HCT116 (cell line): ENCODE results near the gene ARSB. TPM values are rescaled to one million over a fixed set of nuclear protein-coding genes. Genes with fewer than 3 reads are reported as not detected.

Source experiments
- ATAC-seq: fragments of 200-7000 bp; cut with Tn5 transposase; 2 replicates; pipeline ENCODE4 v1.9.1; 2020; ENCODE audit warnings: mild to moderate bottlenecking, moderate library complexity
- BruUV-seq: library from RNA; stranded (reverse); fragments of 400-500 nt; replicated peaks from 2 replicates; lab custom pipeline; 2021; lab: Mats Ljungman, UMichigan
- CTCF ChIA-PET: fragments of 300-600 bp; sonication (Branson Sonifier 250); formaldehyde crosslinking; loops from one replicate; lab custom pipeline; 2021; ENCODE audit warnings: antibody characterized with exemption; lab: Charles Lee
- POLR2A ChIA-PET: fragments of 300-600, 350-600 bp; sonication (Branson Sonifier 250); formaldehyde crosslinking; loops from one replicate; lab custom pipeline; 2021; ENCODE audit warnings: antibody characterized with exemption; lab: Charles Lee
- RAD21 ChIA-PET, 2 experiments: fragments of 300-600 bp; sonication (Branson Sonifier 250); formaldehyde crosslinking; loops; one replicate each; lab custom pipeline; 2023; ENCODE audit warnings: low total read pairs in 2 of 2; ENCODE audit not compliant: uncharacterized antibody in 2 of 2, unreplicated experiment in 2 of 2, low non-redundant PET in 1 of 2; lab: Charles Lee
- DNase-seq: peaks from one replicate; pipeline ENCODE4 v3.0.0-alpha.2; 2010; ENCODE audit warnings: low read depth, low spot score
- H2AFZ ChIP-seq: fragments of 200-600 bp; shearing (Covaris generic), sonication (generic); 2 replicates; pipeline ENCODE4 v1.6.1; 2017; ENCODE audit warnings: low read depth, mixed run types, mixed read lengths, antibody characterized with exemption, low read length; ENCODE audit not compliant: poor library complexity, severe bottlenecking
- H3K27ac ChIP-seq: 2 replicates; pipeline ENCODE4 v1.5.1; 2012; ENCODE audit warnings: low read depth, low read length
- H3K27me3 ChIP-seq: fragments of 200-600 bp; sonication (generic); 2 replicates; pipeline ENCODE4 v1.6.1; 2016; ENCODE audit warnings: mixed run types, low read length, mixed read lengths; ENCODE audit not compliant: insufficient read depth
- H3K36me3 ChIP-seq, 2 experiments: fragments of 200-500 bp in 1 of 2; fragments of 200-600 bp in 1 of 2; sonication (Bioruptor generic) in 1 of 2; sonication (generic) in 1 of 2; 2 replicates each; pipeline versions ENCODE4 v1.5.1 to v1.6.1; 2014 to 2016; ENCODE audit warnings: low read length in 2 of 2, inconsistent platforms in 1 of 2, mixed read lengths in 1 of 2, mixed run types in 1 of 2; ENCODE audit not compliant: insufficient read depth in 2 of 2, control insufficient read depth in 1 of 2
- H3K4me1 ChIP-seq, 2 experiments: fragments of 200-600 bp in 1 of 2; sonication (generic) in 1 of 2; 2 replicates each; pipeline versions ENCODE4 v1.5.1 to v1.6.1; 2012 to 2017; ENCODE audit warnings: low read length in 2 of 2, inconsistent platforms in 1 of 2, mild to moderate bottlenecking in 1 of 2, mixed read lengths in 1 of 2, mixed run types in 1 of 2, moderate library complexity in 1 of 2; ENCODE audit not compliant: insufficient read depth in 2 of 2, control insufficient read depth in 1 of 2
- H3K4me2 ChIP-seq: fragments of 200-600 bp; sonication (generic); 2 replicates; pipeline ENCODE4 v1.6.1; 2017; ENCODE audit warnings: mixed run types, low read length, mixed read lengths
- H3K4me3 ChIP-seq, 2 experiments: fragments of 200-600 bp in 1 of 2; sonication (generic) in 1 of 2; replicated peaks in 1 of 2; 2 replicates each; pipeline ENCODE4 v1.5.1; 2011 to 2016; ENCODE audit warnings: low read length in 2 of 2, control low read depth in 1 of 2, low read depth in 1 of 2, mild to moderate bottlenecking in 1 of 2, mixed read lengths in 1 of 2, mixed run types in 1 of 2
- H3K79me2 ChIP-seq: fragments of 200-600 bp; sonication (generic); 2 replicates; pipeline ENCODE4 v1.6.1; 2017; ENCODE audit warnings: mild to moderate bottlenecking, mixed run types, low read length, moderate library complexity, mixed read lengths; ENCODE audit not compliant: insufficient read depth
- H3K9ac ChIP-seq: fragments of 200-600 bp; sonication (generic); 2 replicates; pipeline ENCODE4 v1.6.1; 2016; ENCODE audit warnings: low read length, mixed read lengths
- H3K9me2 ChIP-seq: fragments of 200-600 bp; sonication (generic), shearing (Covaris generic); 2 replicates; pipeline ENCODE4 v1.6.1; 2017; ENCODE audit warnings: mixed run types, mild to moderate bottlenecking, moderate library complexity; ENCODE audit not compliant: insufficient read depth
- H3K9me3 ChIP-seq, 2 experiments: fragments of 200-500 bp in 1 of 2; fragments of 200-600 bp in 1 of 2; sonication (Bioruptor generic) in 1 of 2; sonication (generic) in 1 of 2; 2 replicates each; pipeline ENCODE4 v1.6.1; 2014 to 2017; ENCODE audit warnings: low read length in 2 of 2, mixed read lengths in 2 of 2, inconsistent platforms in 1 of 2, low read depth in 1 of 2, mild to moderate bottlenecking in 1 of 2, mixed run types in 1 of 2, moderate library complexity in 1 of 2; ENCODE audit not compliant: control insufficient read depth in 1 of 2, insufficient read depth in 1 of 2
- H4K20me1 ChIP-seq: fragments of 200-600 bp; sonication (generic), shearing (Covaris generic); 2 replicates; pipeline ENCODE4 v1.6.1; 2017; ENCODE audit warnings: mixed run types, mild to moderate bottlenecking, moderate library complexity; ENCODE audit not compliant: insufficient read depth
- CEBPB ChIP-seq: IDR thresholded peaks from 2 replicates; pipeline ENCODE4 v1.6.1; 2012; ENCODE audit warnings: low read depth
- EGR1 ChIP-seq: IDR thresholded peaks from 2 replicates; pipeline ENCODE4 v1.6.1; 2012; ENCODE audit warnings: low read depth
- ELF1 ChIP-seq: IDR thresholded peaks from 2 replicates; pipeline ENCODE4 v1.6.1; 2012; ENCODE audit warnings: low read depth, borderline replicate concordance
- EZH2phosphoT487 ChIP-seq: fragments of 200-600 bp; IDR thresholded peaks from 2 replicates; pipeline ENCODE4 v1.6.1; 2018; ENCODE audit warnings: antibody characterized with exemption, borderline replicate concordance
- JUND ChIP-seq: IDR thresholded peaks from 2 replicates; pipeline ENCODE4 v1.6.1; 2012
- POLR2A ChIP-seq: IDR thresholded peaks from 2 replicates; pipeline ENCODE4 v1.7.0; 2011; ENCODE audit warnings: borderline replicate concordance; ENCODE audit not compliant: insufficient read depth, insufficient read length; ENCODE audit errors: extremely low read depth
- POLR2AphosphoS5 ChIP-seq: IDR thresholded peaks from 2 replicates; pipeline ENCODE4 v1.6.1; 2011; ENCODE audit warnings: mild to moderate bottlenecking, low read depth, low read length, moderate library complexity
- SRF ChIP-seq: IDR thresholded peaks from 2 replicates; pipeline ENCODE4 v1.6.1; 2012; ENCODE audit warnings: low read depth
- TCF7L2 ChIP-seq: IDR thresholded peaks from 2 replicates; pipeline ENCODE4 v1.7.0; 2011; ENCODE audit warnings: borderline replicate concordance, inconsistent platforms; ENCODE audit not compliant: insufficient read depth, insufficient read length; ENCODE audit errors: extremely low read depth
- ZNF274 ChIP-seq: fragments of 200-500 bp; sonication (Bioruptor generic); IDR thresholded peaks from 2 replicates; pipeline ENCODE4 v1.6.1; 2014; ENCODE audit warnings: mild to moderate bottlenecking, low read depth, low read length, inconsistent platforms
- intact Hi-C: fragments of 100-400 bp; cut with micrococcal nuclease; formaldehyde crosslinking; loops from 2 replicates; pipeline ENCODE4 v1.10.0; 2022
- total RNA-seq: library from RNA; stranded (reverse); gene quantifications from one replicate; pipeline ENCODE4 v1.2.1, GENCODE V29; 2021; ENCODE audit not compliant: unreplicated experiment
- TF ChIP-seq, protein P1 (sequence below), 3 experiments: fragments of 200-600 bp in 1 of 3; sonication (generic) in 1 of 3; IDR thresholded peaks in 2 of 3; conservative IDR thresholded peaks in 1 of 3; 2 replicates each; pipeline ENCODE4 v1.5.1; 2012 to 2017; ENCODE audit warnings: low read depth in 2 of 3, low read length in 2 of 3, antibody characterized with exemption in 1 of 3, borderline replicate concordance in 1 of 3, control low read depth in 1 of 3, mild to moderate bottlenecking in 1 of 3, mixed read lengths in 1 of 3, mixed run types in 1 of 3, moderate library complexity in 1 of 3; ENCODE audit not compliant: insufficient read depth in 1 of 3
- TF ChIP-seq, protein P2 (sequence below): IDR thresholded peaks from 2 replicates; pipeline ENCODE4 v1.6.1; 2011; ENCODE audit warnings: mild to moderate bottlenecking, low read length, moderate library complexity; ENCODE audit not compliant: insufficient replicate concordance; ENCODE audit errors: extremely low read depth

Gene ARSB
- total RNA-seq, 1 experiment from 2014 or later = 4.8 TPM

DNA sequence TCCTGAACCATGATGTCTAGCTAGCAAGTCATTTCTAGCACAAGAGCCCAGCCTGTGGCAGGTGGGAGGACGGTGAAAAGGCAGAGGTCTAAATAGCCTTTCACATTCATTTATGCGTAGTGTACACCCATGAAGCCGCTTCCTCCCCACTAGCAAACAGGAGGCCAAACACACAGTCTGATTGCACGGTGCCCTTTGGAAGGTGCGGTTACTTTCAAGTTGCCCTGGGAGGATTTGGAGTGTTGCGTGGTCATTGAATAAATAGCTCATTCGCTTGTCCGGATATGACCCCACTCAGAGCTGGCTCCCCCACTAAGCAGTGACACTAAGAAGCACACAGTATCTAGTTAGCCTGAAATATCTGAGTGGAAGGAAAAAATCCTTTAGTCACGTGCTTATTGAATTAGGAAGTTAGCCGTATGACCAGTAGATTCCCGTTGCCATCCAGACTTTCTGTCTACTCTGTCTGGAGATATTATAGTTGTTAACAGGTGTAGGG lies 664 bp upstream of the ARSB start:
- no peaks in the 10 kb centered on the region for H3K79me2 ChIP-seq
- peak overlapping the region; percentile 90; the same call in 1 of the 2 replicates for H3K27ac ChIP-seq
- peak overlapping the region; percentile 64 for H3K9ac ChIP-seq
- H3K4me2 ChIP-seq = peak overlapping the region; percentile 94
- no peaks in the 10 kb centered on the region for H3K36me3 ChIP-seq
- TSS peak; percentile 56 for BruUV-seq
- H3K9me3 ChIP-seq = no peaks in the 10 kb centered on the region
- peak overlapping the region; percentile 48 to 66 for H3K4me3 ChIP-seq
- intact Hi-C loops = loop anchor here (2.0 kb wide), 1 partner anchor 147 kb away; no protein-coding TSS in a partner anchor
- H3K27me3 ChIP-seq = no peaks in the 10 kb centered on the region
- ChIA-PET CTCF (interaction anchor here (1.0 to 3.7 kb wide), 3 partner anchors 33 to 86 kb away, joined by 3 to 17 read pairs (median 4); no protein-coding TSS in a partner anchor), POLR2A (interaction anchor here (0.6 kb wide), 1 partner anchor 204 kb away, joined by 6 read pairs; no protein-coding TSS in a partner anchor), RAD21 (no interaction called here)
- TF ChIP-seq TCF7L2 (peak; percentile 66), ELF1 (no peak)
- peak overlapping the region; percentile 70 for H2AFZ ChIP-seq
- ATAC-seq = peak; percentile 13; the same call in 1 of the 2 replicates
- peaks cover 13 to 29% of the 10 kb centered on the region in 2 experiments for H3K4me1 ChIP-seq
- no peaks in the 10 kb centered on the region for H4K20me1 ChIP-seq
- no peaks in the 10 kb centered on the region for H3K9me2 ChIP-seq
- DNase-seq = no peak

DNA sequence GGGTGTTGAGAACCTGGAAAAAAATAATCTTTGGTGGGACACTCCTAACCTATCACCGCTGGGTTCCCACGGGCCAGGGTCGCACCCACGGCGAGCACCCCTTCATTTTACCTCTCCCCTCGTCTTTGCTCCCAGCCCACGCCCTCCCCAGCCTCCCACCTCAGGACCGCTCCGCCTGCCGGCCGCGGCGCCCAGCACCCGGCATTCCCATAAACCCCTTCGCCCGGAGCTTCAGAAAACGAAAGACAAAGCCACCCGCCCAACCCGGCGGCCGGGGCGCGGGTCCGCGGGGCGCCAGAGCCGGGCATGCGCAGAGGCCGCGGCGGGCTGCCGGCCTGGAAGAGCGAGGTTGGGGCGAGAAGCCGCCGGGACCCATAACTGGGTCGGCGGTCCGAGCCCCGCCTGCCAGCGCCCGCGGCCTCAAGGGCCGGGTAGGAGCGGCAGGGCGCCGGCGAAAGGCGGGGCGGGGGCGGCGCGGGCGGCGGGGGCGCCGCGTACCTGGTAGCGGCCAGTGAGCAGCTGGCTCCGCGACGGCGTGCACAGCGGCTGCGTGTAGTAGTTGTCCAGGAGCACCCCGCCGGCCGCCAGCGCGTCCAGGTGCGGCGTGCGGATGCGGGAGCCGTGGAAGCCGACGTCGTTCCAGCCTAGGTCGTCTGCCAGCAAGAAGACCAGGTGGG lies 533 bp downstream of the ARSB start:
- Histone ChIP-seq H2AFZ (peak overlapping the region; percentile 96), H3K79me2 (no peaks in the 10 kb centered on the region), H3K9me3 (no peaks in the 10 kb centered on the region), H3K4me3 (peak overlapping the region; percentile 48 to 66), H3K27me3 (no peaks in the 10 kb centered on the region), H3K4me1 (peaks cover 16 to 37% of the 10 kb centered on the region in 2 experiments), H3K9ac (peak overlapping the region; percentile 64), H3K27ac (peak overlapping the region; percentile 90), H3K9me2 (no peaks in the 10 kb centered on the region), H4K20me1 (no peaks in the 10 kb centered on the region), H3K4me2 (peak overlapping the region; percentile 94), H3K36me3 (no peaks in the 10 kb centered on the region)
- intact Hi-C loops = loop anchor here (2.0 kb wide), 1 partner anchor 148 kb away; no protein-coding TSS in a partner anchor
- no TSS peak for BruUV-seq
- ChIA-PET CTCF (interaction anchor here (0.9 to 3.7 kb wide), 8 partner anchors 19 to 1099 kb away, joined by 3 to 17 read pairs (median 4); no protein-coding TSS in a partner anchor), POLR2A (interaction anchor here (0.6 to 1.1 kb wide), 2 partner anchors 9 to 625 kb away, joined by 3 to 9 read pairs; no protein-coding TSS in a partner anchor), RAD21 (interaction anchor here in 1 of 2 experiments (0.6 to 1.0 kb wide), 2 partner anchors 36 to 149 kb away, joined by 3 read pairs; no protein-coding TSS in a partner anchor)
- DNase-seq = peak; percentile 48
- ATAC-seq = peak; percentile 81
- peak; percentile 68 for TF ChIP-seq POLR2AphosphoS5
- TF ChIP-seq TCF7L2 = no peak
- peak; percentile 70 for TF ChIP-seq POLR2A
- TF ChIP-seq EGR1 = no peak
- no peak for TF ChIP-seq CEBPB
- no peak for TF ChIP-seq SRF
- TF ChIP-seq EZH2phosphoT487 = no peak
- TF ChIP-seq, protein P1, sequence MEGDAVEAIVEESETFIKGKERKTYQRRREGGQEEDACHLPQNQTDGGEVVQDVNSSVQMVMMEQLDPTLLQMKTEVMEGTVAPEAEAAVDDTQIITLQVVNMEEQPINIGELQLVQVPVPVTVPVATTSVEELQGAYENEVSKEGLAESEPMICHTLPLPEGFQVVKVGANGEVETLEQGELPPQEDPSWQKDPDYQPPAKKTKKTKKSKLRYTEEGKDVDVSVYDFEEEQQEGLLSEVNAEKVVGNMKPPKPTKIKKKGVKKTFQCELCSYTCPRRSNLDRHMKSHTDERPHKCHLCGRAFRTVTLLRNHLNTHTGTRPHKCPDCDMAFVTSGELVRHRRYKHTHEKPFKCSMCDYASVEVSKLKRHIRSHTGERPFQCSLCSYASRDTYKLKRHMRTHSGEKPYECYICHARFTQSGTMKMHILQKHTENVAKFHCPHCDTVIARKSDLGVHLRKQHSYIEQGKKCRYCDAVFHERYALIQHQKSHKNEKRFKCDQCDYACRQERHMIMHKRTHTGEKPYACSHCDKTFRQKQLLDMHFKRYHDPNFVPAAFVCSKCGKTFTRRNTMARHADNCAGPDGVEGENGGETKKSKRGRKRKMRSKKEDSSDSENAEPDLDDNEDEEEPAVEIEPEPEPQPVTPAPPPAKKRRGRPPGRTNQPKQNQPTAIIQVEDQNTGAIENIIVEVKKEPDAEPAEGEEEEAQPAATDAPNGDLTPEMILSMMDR (IDR thresholded peaks at IDR 0.05 in 2 of 3, conservative IDR thresholded peaks at IDR 0.05 in 1 of 3; ENCODE audit: borderline replicate concordance in 1 of 3, insufficient read depth in 1 of 3, low read depth in 2 of 3, low read length in 2 of 3) = peak in 1 of 3 experiments; percentile 35; a peak in 2 of 6 replicates
- no peak for TF ChIP-seq JUND
- TF ChIP-seq, protein P2, sequence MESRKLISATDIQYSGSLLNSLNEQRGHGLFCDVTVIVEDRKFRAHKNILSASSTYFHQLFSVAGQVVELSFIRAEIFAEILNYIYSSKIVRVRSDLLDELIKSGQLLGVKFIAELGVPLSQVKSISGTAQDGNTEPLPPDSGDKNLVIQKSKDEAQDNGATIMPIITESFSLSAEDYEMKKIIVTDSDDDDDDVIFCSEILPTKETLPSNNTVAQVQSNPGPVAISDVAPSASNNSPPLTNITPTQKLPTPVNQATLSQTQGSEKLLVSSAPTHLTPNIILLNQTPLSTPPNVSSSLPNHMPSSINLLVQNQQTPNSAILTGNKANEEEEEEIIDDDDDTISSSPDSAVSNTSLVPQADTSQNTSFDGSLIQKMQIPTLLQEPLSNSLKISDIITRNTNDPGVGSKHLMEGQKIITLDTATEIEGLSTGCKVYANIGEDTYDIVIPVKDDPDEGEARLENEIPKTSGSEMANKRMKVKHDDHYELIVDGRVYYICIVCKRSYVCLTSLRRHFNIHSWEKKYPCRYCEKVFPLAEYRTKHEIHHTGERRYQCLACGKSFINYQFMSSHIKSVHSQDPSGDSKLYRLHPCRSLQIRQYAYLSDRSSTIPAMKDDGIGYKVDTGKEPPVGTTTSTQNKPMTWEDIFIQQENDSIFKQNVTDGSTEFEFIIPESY = no peak
- TF ChIP-seq ELF1 = no peak
- no peak for TF ChIP-seq ZNF274
